ENCODE results near the gene PHACTR3. TPM values are rescaled to one million over a fixed set of nuclear protein-coding genes. Genes with fewer than 3 reads are reported as not detected.

The PHACTR3 gene
- total RNA-seq, 6 donors from 2014 or later: 5.5 to 30.8 (median 11.4) TPM

DNA sequence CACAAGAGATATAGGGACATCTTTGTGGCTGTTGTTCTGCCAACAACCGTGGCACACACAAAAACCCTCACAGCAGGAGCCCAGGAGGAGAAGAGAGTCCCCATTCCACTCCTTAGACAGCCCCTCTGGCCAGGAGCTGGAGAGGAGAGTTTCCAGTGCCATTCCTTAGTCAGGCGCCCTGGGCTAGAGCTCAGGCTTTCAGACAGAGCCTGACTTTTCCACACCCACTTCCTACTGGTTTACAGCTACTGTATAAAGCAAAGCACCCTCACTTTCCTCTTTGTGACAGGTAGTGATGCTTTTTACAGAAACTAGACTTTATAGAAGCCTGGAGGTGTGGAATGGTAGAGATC lies 183.2 kb downstream of the PHACTR3 start:
- H3K9me3 ChIP-seq: peaks cover 0 to 8% (median 4%) of the 10 kb centered on the region in 4 donors
- no peak for ATAC-seq (ENCODE audit: low FRiP score in 2 of 2)
- 39 to 58% methylated on average over 2 of the region's 2 CpGs for WGBS, 2 donors

GRCh38 chr20:59788196-59788735 lies 183.9 kb downstream of the PHACTR3 start:
- H3K36me3 ChIP-seq: no peaks in the 10 kb centered on the region
- ATAC-seq (ENCODE audit: low FRiP score in 2 of 2) (no peak), DNase-seq (no peak)
- no peak overlapping the region for H3K4me3 ChIP-seq
- WGBS, 2 donors: 65 to 67% methylated on average over 8 of the region's 8 CpGs
- no peak overlapping the region for H3K27ac ChIP-seq
- no peaks in the 10 kb centered on the region for H3K27me3 ChIP-seq
- no peak for TF ChIP-seq EP300 (IDR thresholded peaks at IDR 0.05)
- H3K4me1 ChIP-seq: no peaks in the 10 kb centered on the region
- peaks cover 0 to 11% (median 4%) of the 10 kb centered on the region in 4 donors for H3K9me3 ChIP-seq

More for the DNA sequence above, 183.2 kb downstream of the PHACTR3 start:
- Histone ChIP-seq H3K4me1 (no peaks in the 10 kb centered on the region), H3K36me3 (no peaks in the 10 kb centered on the region), H3K27me3 (no peaks in the 10 kb centered on the region), H3K4me3 (no peak overlapping the region), H3K27ac (no peak overlapping the region)
- no peak for DNase-seq
- TF ChIP-seq POLR2A (IDR thresholded peaks at IDR 0.05) (no peak), EP300 (IDR thresholded peaks at IDR 0.05) (no peak), CTCF (IDR thresholded peaks at IDR 0.05) (no peak), POLR2AphosphoS5 (IDR thresholded peaks at IDR 0.05) (no peak)

DNA sequence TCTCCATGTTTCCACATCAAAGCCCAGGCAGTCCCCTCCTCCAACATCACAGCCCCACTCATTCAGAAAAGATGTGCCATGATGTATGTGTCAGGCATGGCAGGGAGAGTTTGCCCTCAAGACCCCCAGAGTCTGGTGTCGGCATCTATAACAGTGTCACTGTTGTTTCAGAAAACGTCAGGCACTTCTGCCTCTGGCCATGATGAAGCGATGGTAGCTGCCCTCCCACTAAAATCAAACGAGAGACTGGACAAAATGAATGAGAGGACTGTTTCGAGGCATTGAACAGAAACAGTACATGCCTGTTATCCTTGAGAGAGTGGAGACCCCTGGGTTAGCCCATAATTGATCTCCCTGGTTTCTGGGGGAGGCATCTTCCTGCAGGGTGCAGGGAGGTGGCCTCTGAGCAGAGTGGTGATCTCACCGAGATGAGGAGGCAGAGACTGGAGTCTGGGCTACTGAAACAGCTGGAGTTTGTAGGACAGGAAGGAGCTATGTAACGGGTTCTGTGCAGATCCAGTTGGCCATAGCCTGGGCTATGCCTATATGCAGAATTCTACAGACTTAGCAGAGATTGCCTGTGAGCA lies 184.6 kb downstream of the PHACTR3 start:
- 68 to 70% methylated on average over 7 of the region's 7 CpGs for WGBS, 2 donors
- no peaks in the 10 kb centered on the region for H3K36me3 ChIP-seq

DNA sequence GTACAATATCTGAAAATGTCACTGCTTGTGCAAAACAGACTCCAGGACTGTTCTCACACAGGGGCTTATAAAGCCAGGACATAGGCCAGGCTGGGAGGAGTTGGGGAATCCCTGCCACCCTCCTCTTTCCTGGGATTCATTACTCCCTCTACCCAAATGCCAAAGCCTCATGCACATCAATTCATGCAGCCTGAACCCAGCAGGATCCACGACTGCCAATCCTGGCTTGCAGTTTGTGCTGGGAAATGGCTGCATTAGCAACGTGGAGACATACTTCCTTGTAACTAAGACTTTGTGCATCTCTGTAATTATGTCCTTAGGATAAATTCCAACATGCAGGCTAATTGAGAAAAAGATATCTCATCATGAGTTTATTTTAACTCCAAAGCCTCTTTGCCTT lies 185.3 kb downstream of the PHACTR3 start:
- H3K9me3 ChIP-seq: peaks cover 0 to 11% (median 4%) of the 10 kb centered on the region in 4 donors
- ATAC-seq (ENCODE audit: low FRiP score in 2 of 2) (no peak), DNase-seq (no peak)
- no peak overlapping the region for H3K27ac ChIP-seq
- H3K4me3 ChIP-seq: no peak overlapping the region
- WGBS, 2 donors: 26 to 29% methylated on average over 2 of the region's 2 CpGs
- no peaks in the 10 kb centered on the region for H3K36me3 ChIP-seq
- no peaks in the 10 kb centered on the region for H3K27me3 ChIP-seq
- H3K4me1 ChIP-seq: no peaks in the 10 kb centered on the region
- TF ChIP-seq CTCF (IDR thresholded peaks at IDR 0.05): no peak
- no peak for TF ChIP-seq EP300 (IDR thresholded peaks at IDR 0.05)
- no peak for TF ChIP-seq POLR2AphosphoS5 (IDR thresholded peaks at IDR 0.05)
- TF ChIP-seq POLR2A (IDR thresholded peaks at IDR 0.05): no peak

More for the DNA sequence above, 184.6 kb downstream of the PHACTR3 start:
- DNase-seq: no peak
- no peak for ATAC-seq (ENCODE audit: low FRiP score in 2 of 2)
- no peaks in the 10 kb centered on the region for H3K4me1 ChIP-seq
- no peak overlapping the region for H3K27ac ChIP-seq
- no peak overlapping the region for H3K4me3 ChIP-seq
- peaks cover 0 to 11% (median 4%) of the 10 kb centered on the region in 4 donors for H3K9me3 ChIP-seq
- TF ChIP-seq EP300 (IDR thresholded peaks at IDR 0.05) (no peak), POLR2AphosphoS5 (IDR thresholded peaks at IDR 0.05) (no peak), POLR2A (IDR thresholded peaks at IDR 0.05) (no peak), CTCF (IDR thresholded peaks at IDR 0.05) (no peak)
- no peaks in the 10 kb centered on the region for H3K27me3 ChIP-seq

- Histone ChIP-seq H3K27me3 (no peaks in the 10 kb centered on the region), H3K9me3 (peaks cover 0 to 11% (median 4%) of the 10 kb centered on the region in 4 donors), H3K4me1 (no peaks in the 10 kb centered on the region), H3K4me3 (no peak overlapping the region), H3K36me3 (no peaks in the 10 kb centered on the region), H3K27ac (no peak overlapping the region)
- 74 to 79% methylated on average over 1 of the region's 1 CpG for WGBS, 2 donors
- ATAC-seq (ENCODE audit: low FRiP score in 2 of 2): no peak
- no peak for TF ChIP-seq POLR2AphosphoS5 (IDR thresholded peaks at IDR 0.05)
- no peak for TF ChIP-seq EP300 (IDR thresholded peaks at IDR 0.05)
- no peak for TF ChIP-seq POLR2A (IDR thresholded peaks at IDR 0.05)
- TF ChIP-seq CTCF (IDR thresholded peaks at IDR 0.05): no peak
- no peak for DNase-seq
These were observed 186.0 kb downstream of the PHACTR3 start for GRCh38 chr20:59790346-59790745.
